Epithelial cell of prostate (primary cell): ENCODE results near the gene GOPC.
"Not testable (repeated sequence)": the region's sequence is repeated elsewhere in the genome, so short reads cannot be mapped to it uniquely, and the experiment has no call there.

Experiments used
- DNase-seq: peaks from one replicate; pipeline ENCODE4 v3.0.0-alpha.2; 2011; ENCODE audit warnings: low read depth, low spot score
- H3K27ac ChIP-seq: fragments of 450-650 bp; 2 replicates; pipeline ENCODE4 v1.5.1; 2017; ENCODE audit warnings: mild to moderate bottlenecking

The GOPC gene

GRCh38 chr6:117521791-117522502, 80.4 kb downstream of the GOPC start:
- H3K27ac ChIP-seq = no peak overlapping the region
- DNase-seq = no peak

GRCh38 chr6:117520603-117521395, 81.5 kb downstream of the GOPC start:
- DNase-seq = no peak
- H3K27ac ChIP-seq = no peak overlapping the region

GRCh38 chr6:117518870-117519269, 83.4 kb downstream of the GOPC start:
- no peak overlapping the region for H3K27ac ChIP-seq
- DNase-seq = no peak

GRCh38 chr6:117517995-117518394, 84.3 kb downstream of the GOPC start:
- not testable (repeated sequence) for H3K27ac ChIP-seq, DNase-seq

GRCh38 chr6:117515326-117515725, 87.0 kb downstream of the GOPC start:
- DNase-seq = no peak
- no peak overlapping the region for H3K27ac ChIP-seq

- DNase-seq = no peak
- H3K27ac ChIP-seq = no peak overlapping the region
Observed at GRCh38 chr6:117514655-117515054, 87.7 kb downstream of the GOPC start.

- H3K27ac ChIP-seq = no peak overlapping the region
- DNase-seq = no peak
Observed at GRCh38 chr6:117513778-117514365, 88.4 kb downstream of the GOPC start.

GRCh38 chr6:117512987-117513573, 89.2 kb downstream of the GOPC start:
- no peak for DNase-seq
- no peak overlapping the region for H3K27ac ChIP-seq

GRCh38 chr6:117512056-117512828, 90.1 kb downstream of the GOPC start:
- H3K27ac ChIP-seq = peak overlapping the region; percentile 10

More at GRCh38 chr6:117512056-117512828, 90.1 kb downstream of the GOPC start:
- no peak for DNase-seq
